H1 (cell line): Measurements from ENCODE around the gene ZNF768. TPM values are rescaled to one million over a fixed set of nuclear protein-coding genes. Genes with fewer than 3 reads are reported as not detected.

ENCODE experiments used
- CTCF ChIA-PET: fragments of 300-600 bp; sonication (Branson Sonifier 250); formaldehyde crosslinking; loops from one replicate; lab custom pipeline; 2021; ENCODE audit not compliant: partially characterized antibody; lab: Charles Lee
- POLR2A ChIA-PET: fragments of 300-600 bp; sonication (Branson Sonifier 250); formaldehyde crosslinking; loops from one replicate; lab custom pipeline; 2021; ENCODE audit warnings: inconsistent platforms; ENCODE audit not compliant: partially characterized antibody; lab: Charles Lee
- DNase-seq, 2 experiments: peaks; one replicate each; pipeline versions ENCODE4 v3.0.0 to v3.0.0-alpha.2; 2010 to 2022; ENCODE audit warnings: low spot score in 2 of 2, low read depth in 1 of 2, mixed read lengths in 1 of 2
- FAIRE-seq: peaks from 2 replicates; lab custom pipeline; 2011; peaks lifted over from hg19 to GRCh38; lab: Jason Lieb, UNC
- H2AFZ ChIP-seq: 2 replicates; pipeline ENCODE4 v1.8.1; 2012; ENCODE audit warnings: low read length, inconsistent platforms
- H2AK5ac ChIP-seq: 2 replicates; pipeline ENCODE4 v1.6.1; 2013; ENCODE audit warnings: low read depth, low read length
- H2BK120ac ChIP-seq: replicated peaks from 2 replicates; pipeline ENCODE3; 2013; ENCODE audit warnings: low read depth, low read length, inconsistent platforms
- H2BK12ac ChIP-seq: 2 replicates; pipeline ENCODE4 v1.6.1; 2013; ENCODE audit warnings: low read depth, low read length
- H2BK15ac ChIP-seq: 2 replicates; pipeline ENCODE4 v1.6.1; 2013; ENCODE audit warnings: low read length
- H2BK20ac ChIP-seq: 2 replicates; pipeline ENCODE4 v1.6.1; 2013; ENCODE audit warnings: low read length
- H2BK5ac ChIP-seq: 2 replicates; pipeline ENCODE4 v1.6.1; 2013; ENCODE audit warnings: low read depth, low read length
- H3K14ac ChIP-seq: 2 replicates; pipeline ENCODE4 v1.6.1; 2013; ENCODE audit warnings: inconsistent platforms; ENCODE audit not compliant: insufficient read length
- H3K18ac ChIP-seq: 2 replicates; pipeline ENCODE4 v1.6.1; 2013; ENCODE audit warnings: low read length; ENCODE audit errors: extremely low read depth
- H3K23ac ChIP-seq: 2 replicates; pipeline ENCODE4 v1.6.1; 2013; ENCODE audit warnings: inconsistent platforms; ENCODE audit not compliant: insufficient read length
- H3K23me2 ChIP-seq: 2 replicates; pipeline ENCODE4 v1.6.1; 2013; ENCODE audit warnings: low read depth, low read length
- H3K27ac ChIP-seq: 2 replicates; pipeline ENCODE4 v1.6.1; 2011; ENCODE audit warnings: low read depth, low read length, inconsistent platforms
- H3K27me3 ChIP-seq, 4 experiments: replicated peaks in 1 of 4; 1 replicate in 1 of 4; 2 replicates in 3 of 4; pipeline versions ENCODE4 v1.6.1 to v1.8.1; 2011 to 2013; ENCODE audit warnings: low read length in 3 of 4, mild to moderate bottlenecking in 3 of 4, inconsistent platforms in 2 of 4, mixed read lengths in 2 of 4, moderate library complexity in 1 of 4; ENCODE audit not compliant: control insufficient read depth in 3 of 4, insufficient read depth in 3 of 4; ENCODE audit errors: extremely low read depth in 1 of 4
- H3K36me3 ChIP-seq, 4 experiments: 2 replicates each; pipeline versions ENCODE4 v1.6.1 to v1.8.1; 2011 to 2013; ENCODE audit warnings: mild to moderate bottlenecking in 4 of 4, low read length in 3 of 4, moderate library complexity in 2 of 4, control low read depth in 1 of 4, inconsistent platforms in 1 of 4; ENCODE audit not compliant: insufficient read depth in 4 of 4, control insufficient read depth in 2 of 4
- H3K4ac ChIP-seq: replicated peaks from 2 replicates; pipeline ENCODE3; 2013; ENCODE audit warnings: low read length, low read depth, mixed read lengths, inconsistent platforms; ENCODE audit not compliant: insufficient read length
- H3K4me1 ChIP-seq, 4 experiments: replicated peaks in 1 of 4; 1 replicate in 1 of 4; 2 replicates in 3 of 4; pipeline versions ENCODE4 v1.6.1 to v1.8.1; 2011 to 2013; ENCODE audit warnings: low read length in 3 of 4, inconsistent platforms in 2 of 4, mixed read lengths in 1 of 4; ENCODE audit not compliant: insufficient read depth in 4 of 4, control insufficient read depth in 3 of 4
- H3K4me2 ChIP-seq, 2 experiments: 2 replicates each; pipeline versions ENCODE4 v1.6.1 to v1.8.1; 2011 to 2013; ENCODE audit warnings: low read depth in 2 of 2, low read length in 2 of 2, control low read depth in 1 of 2, inconsistent platforms in 1 of 2, mild to moderate bottlenecking in 1 of 2; ENCODE audit not compliant: insufficient read depth in 1 of 2
- H3K4me3 ChIP-seq, 4 experiments: fragments of 200-600, 300-600 bp in 1 of 4; sonication (generic), shearing (Covaris generic), sonication (Bioruptor Twin) in 1 of 4; 2 replicates each; pipeline versions ENCODE4 v1.5.1 to v1.8.1; 2011 to 2016; ENCODE audit warnings: low read length in 4 of 4, low read depth in 3 of 4, control low read depth in 2 of 4, inconsistent platforms in 2 of 4, mild to moderate bottlenecking in 2 of 4, mixed read lengths in 1 of 4, moderate library complexity in 1 of 4; ENCODE audit not compliant: insufficient read depth in 2 of 4; ENCODE audit errors: extremely low read depth in 1 of 4
- H3K56ac ChIP-seq: replicated peaks from 2 replicates; pipeline ENCODE3; 2013; ENCODE audit warnings: low read depth, mild to moderate bottlenecking, mixed read lengths, low read length, inconsistent platforms; ENCODE audit not compliant: insufficient read length
- H3K79me1 ChIP-seq: 2 replicates; pipeline ENCODE4 v1.6.1; 2013; ENCODE audit warnings: low read depth, low read length, control low read depth
- H3K79me2 ChIP-seq, 2 experiments: 2 replicates each; pipeline versions ENCODE4 v1.6.1 to v1.8.1; 2012 to 2013; ENCODE audit warnings: low read length in 2 of 2, mild to moderate bottlenecking in 2 of 2, inconsistent platforms in 1 of 2; ENCODE audit not compliant: insufficient read depth in 2 of 2, control insufficient read depth in 1 of 2
- H3K9ac ChIP-seq, 4 experiments: replicated peaks in 1 of 4; 1 replicate in 1 of 4; 2 replicates in 3 of 4; pipeline versions ENCODE4 v1.6.1 to v1.8.1; 2011 to 2013; ENCODE audit warnings: low read depth in 3 of 4, low read length in 3 of 4, control low read depth in 2 of 4, mild to moderate bottlenecking in 2 of 4, moderate library complexity in 2 of 4, inconsistent platforms in 1 of 4; ENCODE audit errors: extremely low read depth in 1 of 4
- H3K9me3 ChIP-seq, 2 experiments: 2 replicates each; pipeline versions ENCODE4 v1.6.1 to v1.8.1; 2012 to 2013; ENCODE audit warnings: mild to moderate bottlenecking in 2 of 2, moderate library complexity in 2 of 2, control low read depth in 1 of 2, inconsistent platforms in 1 of 2, low read depth in 1 of 2, low read length in 1 of 2, mixed read lengths in 1 of 2; ENCODE audit not compliant: insufficient read depth in 2 of 2
- H4K20me1 ChIP-seq, 2 experiments: replicated peaks in 1 of 2; 2 replicates each; pipeline versions ENCODE3 to v1.8.1; 2011 to 2013; ENCODE audit warnings: inconsistent platforms in 2 of 2, low read length in 2 of 2, mild to moderate bottlenecking in 1 of 2; ENCODE audit not compliant: insufficient read depth in 2 of 2, control insufficient read depth in 1 of 2
- H4K5ac ChIP-seq: 2 replicates; pipeline ENCODE4 v1.6.1; 2013; ENCODE audit warnings: low read length, low read depth, mixed read lengths, inconsistent platforms; ENCODE audit not compliant: insufficient read length
- H4K8ac ChIP-seq: 2 replicates; pipeline ENCODE4 v1.8.0; 2013; ENCODE audit warnings: mild to moderate bottlenecking, moderate library complexity, low read length, inconsistent platforms; ENCODE audit not compliant: insufficient read depth; ENCODE audit errors: extremely low read depth
- H4K91ac ChIP-seq: replicated peaks from 2 replicates; pipeline ENCODE3; 2013; ENCODE audit warnings: low read length, mixed read lengths, inconsistent platforms; ENCODE audit not compliant: insufficient read length
- RXRA ChIP-seq: IDR thresholded peaks from 2 replicates; pipeline ENCODE4 v1.6.1; 2011; ENCODE audit warnings: low read depth, mild to moderate bottlenecking, low read length, moderate library complexity; ENCODE audit not compliant: insufficient read depth
- SIN3A ChIP-seq, 2 experiments: IDR thresholded peaks in 1 of 2; conservative IDR thresholded peaks in 1 of 2; 2 replicates each; pipeline ENCODE4 v1.6.1; 2011 to 2012; ENCODE audit warnings: low read length in 2 of 2, improper control_type of control experiment in 1 of 2, low read depth in 1 of 2, mild to moderate bottlenecking in 1 of 2
- TAF7 ChIP-seq: optimal IDR thresholded peaks from 2 replicates; pipeline ENCODE3; 2011; ENCODE audit warnings: low read depth, mild to moderate bottlenecking, inconsistent platforms, low read length, moderate library complexity, borderline replicate concordance
- WGBS, 2 experiments: shearing (Covaris generic) in 1 of 2; methylation state at CpG; one replicate each; pipeline versions ENCODE4 v1.1.6 to v1.1.7; 2013 to 2015; ENCODE audit warnings: low lambda C conversion rate in 2 of 2, mixed read lengths in 2 of 2, inconsistent platforms in 1 of 2, low coverage in 1 of 2, missing lambda C conversion rate in 1 of 2; ENCODE audit not compliant: insufficient replicate concordance in 2 of 2, insufficient coverage in 1 of 2, insufficient read length in 1 of 2; ENCODE audit errors: extremely low coverage in 1 of 2, missing lambda C conversion rate in 1 of 2; 5-methylcytosine and 5-hydroxymethylcytosine counted together
- polyA plus RNA-seq, 7 experiments: library from polyadenylated mRNA; depleted of rRNA in 3 of 7; stranded (reverse) in 5 of 7; unstranded in 2 of 7; fragments of >200 nt in 5 of 7; fragments of 200-250 nt in 2 of 7; gene quantifications; 1 replicate in 5 of 7; 2 replicates in 1 of 7; 4 replicates in 1 of 7; pipeline versions ENCODE4 v1.2.1 to v1.2.3, GENCODE V29; 2011 to 2013; ENCODE audit warnings: missing spikeins in 2 of 7, mixed read lengths in 2 of 7
- total RNA-seq: library from RNA; stranded (reverse); fragmentation: NEBNext Ultra II Directional; extraction: Animal tissue kit (Norgen Biotek cat#: 25700); gene quantifications from 2 replicates; pipeline ENCODE4 v1.2.1, GENCODE V29; 2021

Gene ZNF768
- total and polyA plus RNA-seq, 2 of the 8 experiments (the other 6 are each of a cell fraction or from before 2014, with no cell fraction given) = 36.1 to 47.7 TPM

DNA sequence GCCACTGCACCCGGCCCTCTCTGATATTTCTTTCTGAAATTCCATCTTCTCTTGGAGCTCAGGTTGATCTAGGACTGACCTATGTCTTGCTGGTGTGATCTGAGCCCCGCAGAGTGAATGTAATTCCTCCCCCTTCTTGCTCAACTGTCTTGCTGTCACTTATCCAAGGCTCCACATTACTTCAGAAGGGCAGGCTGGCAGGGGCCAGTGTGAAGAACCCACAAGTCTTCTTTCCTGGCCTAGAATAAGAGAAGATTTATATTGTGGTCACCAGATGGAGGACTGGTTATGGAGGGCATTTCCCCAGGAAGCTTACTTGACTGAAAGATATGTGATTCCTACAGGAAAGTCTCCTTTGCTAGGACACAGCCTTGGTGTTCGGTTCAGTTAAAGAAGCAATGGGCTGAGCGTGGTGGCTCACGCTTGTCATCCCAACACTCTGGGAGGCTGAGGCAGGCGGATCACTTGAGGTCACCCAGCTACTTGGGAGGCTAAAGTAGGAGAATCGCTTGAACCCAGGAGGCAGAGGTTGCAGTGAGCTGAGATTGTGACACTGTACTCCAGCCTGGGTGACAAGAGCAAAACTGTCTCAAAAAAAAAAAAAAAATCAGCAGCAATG, 40.4 kb downstream of the ZNF768 start:
- Histone ChIP-seq H3K79me1 (no peaks in the 10 kb centered on the region), H4K5ac (no peak overlapping the region), H3K9ac (no peak overlapping the region), H3K27ac (no peak overlapping the region), H2AFZ (no peak overlapping the region), H3K4ac (no peak overlapping the region), H3K36me3 (no peaks in the 10 kb centered on the region), H2BK15ac (no peak overlapping the region), H2AK5ac (no peak overlapping the region), H3K79me2 (no peaks in the 10 kb centered on the region), H3K4me1 (peaks cover 0 to 3% (median 1%) of the 10 kb centered on the region in 4 experiments; a peak in 1 of 7 replicates), H2BK20ac (no peak overlapping the region), H3K23me2 (no peaks in the 10 kb centered on the region), H4K20me1 (no peaks in the 10 kb centered on the region), H3K23ac (no peak overlapping the region), H4K8ac (no peak overlapping the region), H2BK5ac (no peak overlapping the region), H3K56ac (no peak overlapping the region), H2BK12ac (no peak overlapping the region), H3K4me2 (no peak overlapping the region), H3K18ac (no peak overlapping the region), H3K4me3 (no peak overlapping the region), H3K14ac (no peak overlapping the region), H4K91ac (no peak overlapping the region), H2BK120ac (no peak overlapping the region), H3K27me3 (no peaks in the 10 kb centered on the region), H3K9me3 (no peaks in the 10 kb centered on the region; a peak in 1 of 4 replicates)
- FAIRE-seq (no peak), DNase-seq (no peak)
- POLR2A ChIA-PET = no interaction called here
- CTCF ChIA-PET = interaction anchor here (0.6 to 2.1 kb wide), 3 partner anchors 37 to 1388 kb away, joined by 3 to 6 read pairs (median 5); partner anchors contain the start of gene ZNF267
- 86% methylated on average over 7 of the region's 7 CpGs; no CpG with 5 or more reads in 1 of the 2 experiments for WGBS, 2 experiments
- no peak for TF ChIP-seq RXRA
- TF ChIP-seq SIN3A (conservative IDR thresholded peaks at IDR 0.05 in 1 of 2, IDR thresholded peaks at IDR 0.05 in 1 of 2; ENCODE audit: low read depth in 1 of 2, low read length in 2 of 2) = no peak
- no peak for TF ChIP-seq TAF7
